A204.1 (cell line): ENCODE results near the gene SEPSECS.

ENCODE experiments used
- FAIRE-seq: peaks from 2 replicates; lab custom pipeline; 2012; peaks lifted over from hg19 to GRCh38; lab: Jason Lieb, UNC

SEPSECS gene

DNA sequence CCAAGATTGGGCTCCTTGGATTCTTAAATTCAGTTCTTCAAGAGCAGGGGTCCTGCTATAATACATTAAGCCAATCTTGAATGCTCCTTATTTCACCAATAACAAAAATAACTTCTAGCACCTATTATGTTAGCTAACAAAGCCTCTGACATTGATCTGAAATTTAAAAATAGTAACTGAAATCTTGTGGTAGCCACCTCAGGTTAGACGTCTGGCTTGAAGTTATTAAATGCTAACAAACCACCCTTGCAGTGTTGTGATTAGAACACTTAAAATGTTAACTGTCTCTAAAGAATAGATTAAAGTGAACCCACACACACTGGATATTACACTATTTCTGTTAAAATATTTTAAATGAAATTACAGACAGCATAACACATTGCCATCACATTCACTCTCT is 79.7 kb downstream of the SEPSECS start:
- FAIRE-seq, result no peak

GRCh38 chr4:25078523-25078922 is 81.7 kb downstream of the SEPSECS start:
- no peak for FAIRE-seq

- FAIRE-seq, result no peak
Measured at GRCh38 chr4:25076625-25077398, 83.4 kb downstream of the SEPSECS start.

- no peak for FAIRE-seq
Measured at GRCh38 chr4:25075851-25076250, 84.4 kb downstream of the SEPSECS start.

GRCh38 chr4:25075129-25075528 is 85.1 kb downstream of the SEPSECS start:
- no peak for FAIRE-seq

DNA sequence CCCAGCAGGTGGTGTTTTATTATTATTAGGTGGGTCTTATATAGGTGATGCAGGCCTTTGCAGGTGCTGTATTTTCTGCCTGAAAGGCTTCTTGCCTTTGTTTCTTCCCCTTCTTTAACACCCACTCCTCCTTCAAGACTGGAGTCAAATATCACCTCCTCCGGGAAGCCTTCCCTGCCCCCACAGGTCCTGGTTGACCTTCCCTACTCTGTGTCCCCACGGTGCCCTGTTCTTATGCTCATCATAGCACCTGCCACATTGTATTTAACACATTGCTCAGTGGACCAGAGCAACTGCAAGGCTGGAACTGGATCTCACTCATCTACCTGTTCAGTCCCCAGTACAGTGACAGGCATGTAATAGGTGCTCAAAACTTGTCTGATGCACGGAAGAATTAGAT is 89.7 kb downstream of the SEPSECS start:
- FAIRE-seq, result no peak
